Activated CD4-positive, alpha-beta T cell treated with anti-CD3 and anti-CD28 coated beads, Interleukin-2, amount 50 U/mL, for 4 hours (primary cell): ENCODE data around the gene SCN4A.
"Not testable (repeated sequence)": the region's sequence is repeated elsewhere in the genome, so short reads cannot be mapped to it uniquely, and the experiment has no call there.

Experiments used
- DNase-seq, 2 experiments: peaks; one replicate each; pipeline ENCODE4 v3.0.0-alpha.2; 2020

SCN4A gene

DNA sequence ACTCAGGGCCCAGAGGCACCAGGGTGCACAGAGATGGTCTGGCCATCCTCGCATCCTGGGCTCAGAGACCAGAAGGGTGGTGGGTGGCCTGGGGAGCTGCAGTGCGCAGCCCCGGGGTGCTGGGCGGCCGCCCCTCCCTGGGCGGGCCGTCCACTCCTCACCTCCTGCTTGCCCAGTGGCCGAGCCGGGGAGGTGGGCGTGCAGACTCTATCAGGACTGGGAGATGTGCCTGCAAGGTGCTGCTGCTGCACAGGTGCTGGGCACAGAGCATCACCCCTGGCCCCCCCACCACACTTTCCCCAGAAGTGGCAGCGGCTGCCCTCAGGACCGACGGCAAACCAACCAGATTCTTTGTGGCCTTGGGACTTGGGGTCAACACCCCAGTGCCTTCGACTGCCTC is at the start of gene SCN4A:
Gene SCN4A (minus strand): TSS at position 123 of the 400 bp plus-strand sequence. CDS start 77 bp downstream, at position 46.
- no peak for DNase-seq

DNA sequence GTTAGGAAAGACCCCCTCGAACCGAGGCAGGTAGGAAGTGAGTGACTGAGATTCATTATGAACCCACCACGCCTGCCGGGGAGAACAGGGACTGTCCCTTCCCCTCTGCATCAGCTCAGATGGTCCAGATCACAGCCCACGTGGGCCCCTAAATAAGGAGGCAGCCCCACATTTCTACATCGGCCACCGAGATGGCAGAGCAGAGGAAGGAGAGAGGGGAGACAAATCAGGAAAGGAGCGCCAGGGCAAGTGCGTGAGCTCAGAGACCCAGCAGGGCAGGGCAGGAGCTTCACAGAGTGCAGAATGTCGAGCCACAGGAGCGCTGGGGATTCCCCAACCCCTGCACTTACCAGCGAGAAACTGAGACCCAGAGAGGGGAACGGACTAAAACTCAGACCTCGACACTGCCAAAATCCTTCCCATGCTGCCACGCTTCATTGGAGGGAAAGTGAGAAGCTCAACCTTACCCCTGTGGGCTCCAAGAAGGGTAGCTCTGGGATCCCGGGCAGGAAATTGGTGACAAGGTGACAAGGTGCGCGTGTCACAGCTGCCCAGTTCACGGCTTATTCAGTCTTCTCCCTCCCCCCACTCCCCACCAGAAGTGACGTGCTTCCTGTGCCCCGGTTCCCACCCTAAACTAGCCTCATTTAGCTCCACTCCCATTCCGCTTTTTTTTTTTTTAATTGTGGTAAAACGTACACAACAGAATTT is 47.5 kb upstream of the SCN4A start, which contains the start of gene ICAM2:
Gene ICAM2 (minus strand): TSS at position 578 of the 711 bp plus-strand sequence. CDS start 13,942 bp downstream, outside the sequence.
- peak; percentile 84 to 86 for DNase-seq

DNA sequence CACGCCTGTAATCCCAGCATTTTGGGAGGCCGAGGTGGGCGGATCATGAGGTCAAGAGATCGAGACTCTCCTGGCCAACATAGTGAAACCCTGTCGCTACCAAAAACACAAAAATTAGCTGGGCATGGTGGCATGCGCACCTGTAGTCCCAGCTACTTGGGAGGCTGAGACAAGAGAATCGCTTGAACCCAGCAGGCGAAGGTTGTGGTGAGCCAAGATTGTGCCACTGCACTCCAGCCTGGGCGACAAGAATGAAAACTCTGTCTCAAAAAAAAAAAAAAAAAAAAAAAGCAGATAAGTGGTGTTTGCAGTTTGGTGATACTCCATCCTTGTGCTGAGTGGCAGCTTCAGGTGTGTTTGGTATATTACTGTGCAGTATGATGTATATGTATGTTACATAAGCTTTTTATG is 46.8 kb upstream of the SCN4A start:
- DNase-seq = not testable (repeated sequence)

DNA sequence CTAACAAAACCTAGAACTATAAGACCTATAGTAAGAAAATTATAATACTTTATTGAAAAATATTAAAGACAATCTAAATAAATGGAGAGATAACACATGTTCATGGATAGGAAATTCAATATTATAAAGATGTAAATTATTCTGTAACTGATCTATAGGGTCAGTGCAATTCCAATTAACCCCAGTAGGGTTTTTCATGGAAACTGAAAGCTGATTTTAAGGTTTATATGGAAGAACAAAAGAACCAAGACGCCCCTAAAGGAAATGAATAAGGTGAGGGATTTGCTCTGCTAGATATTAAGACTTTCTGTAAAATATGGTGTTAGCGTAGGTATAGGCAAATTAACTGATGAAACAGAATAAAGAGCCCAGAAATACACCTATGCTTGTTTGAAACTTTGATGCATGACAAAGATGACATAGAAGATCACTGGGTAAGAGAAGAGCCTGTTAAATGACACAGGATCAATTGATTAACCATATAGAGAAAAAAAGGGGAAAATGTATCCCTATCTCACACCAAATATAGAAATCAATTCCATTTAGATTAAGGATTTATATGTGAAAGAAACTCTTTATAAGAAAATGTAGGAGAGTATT is 44.8 kb upstream of the SCN4A start:
- no peak for DNase-seq

DNA sequence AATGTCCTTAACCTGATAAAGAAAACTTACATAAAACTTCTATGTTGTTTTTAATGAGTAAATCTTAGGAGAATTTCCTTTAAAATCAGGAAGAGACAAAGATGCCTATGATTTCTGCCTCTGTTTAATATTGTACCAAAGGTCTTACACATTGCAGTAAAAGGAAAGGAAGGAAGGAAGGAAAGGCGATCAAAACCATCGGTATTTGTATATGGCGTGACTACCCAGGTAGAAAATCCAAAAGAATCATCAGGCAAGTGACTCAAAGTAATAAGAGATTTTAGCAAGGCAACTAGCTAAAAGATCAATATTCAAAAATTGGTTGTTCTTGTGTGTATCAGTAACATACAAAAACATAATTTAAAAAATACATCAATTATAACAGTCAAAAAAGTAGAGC is 44.3 kb upstream of the SCN4A start:
- no peak for DNase-seq

DNA sequence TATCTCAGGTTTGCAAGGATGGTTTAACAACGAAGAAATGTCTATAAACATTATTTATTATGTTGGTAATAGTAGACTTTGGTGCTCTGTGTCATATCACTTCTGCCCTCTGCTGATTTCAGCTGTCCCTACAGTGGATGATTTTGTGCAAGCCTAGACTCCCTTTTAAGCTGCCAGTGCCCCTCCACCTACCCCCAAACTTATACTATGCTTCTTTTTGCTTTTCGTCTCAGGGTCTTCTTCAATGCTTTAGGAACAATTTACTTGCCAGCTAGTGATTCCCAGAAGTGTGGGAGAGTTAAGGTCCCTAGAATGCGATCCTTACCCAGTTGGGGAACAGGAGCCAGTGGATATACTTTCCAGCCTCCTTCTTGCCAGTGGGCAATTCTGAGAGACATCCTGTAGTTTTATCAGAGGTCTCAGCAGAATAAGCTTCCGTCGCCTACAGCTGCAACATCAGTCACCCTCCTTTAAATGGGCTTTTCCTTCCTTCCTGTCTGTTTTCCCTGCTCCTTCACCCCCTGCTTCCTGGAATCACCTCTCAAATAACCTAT is 43.6 kb upstream of the SCN4A start:
- DNase-seq = no peak

DNA sequence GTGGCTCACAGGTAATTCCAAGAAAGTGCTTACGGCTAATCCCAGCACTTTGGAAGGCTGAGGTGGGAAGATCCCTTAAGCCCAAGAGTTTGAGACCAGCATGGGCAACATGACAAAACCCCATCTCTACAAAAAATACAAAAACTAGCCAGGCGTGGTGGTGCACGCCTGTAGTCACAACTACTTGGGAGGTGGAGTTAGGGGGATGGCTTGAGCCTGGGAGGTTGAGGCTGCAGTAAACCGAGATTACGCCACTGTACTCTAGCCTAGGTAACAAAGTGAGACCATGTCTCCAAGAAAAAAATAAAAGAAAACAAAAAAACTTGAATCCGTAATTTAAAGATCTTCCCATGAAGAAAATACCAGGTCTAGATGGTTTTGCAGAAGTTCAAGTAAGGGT is 42.7 kb upstream of the SCN4A start:
- DNase-seq = no peak

DNA sequence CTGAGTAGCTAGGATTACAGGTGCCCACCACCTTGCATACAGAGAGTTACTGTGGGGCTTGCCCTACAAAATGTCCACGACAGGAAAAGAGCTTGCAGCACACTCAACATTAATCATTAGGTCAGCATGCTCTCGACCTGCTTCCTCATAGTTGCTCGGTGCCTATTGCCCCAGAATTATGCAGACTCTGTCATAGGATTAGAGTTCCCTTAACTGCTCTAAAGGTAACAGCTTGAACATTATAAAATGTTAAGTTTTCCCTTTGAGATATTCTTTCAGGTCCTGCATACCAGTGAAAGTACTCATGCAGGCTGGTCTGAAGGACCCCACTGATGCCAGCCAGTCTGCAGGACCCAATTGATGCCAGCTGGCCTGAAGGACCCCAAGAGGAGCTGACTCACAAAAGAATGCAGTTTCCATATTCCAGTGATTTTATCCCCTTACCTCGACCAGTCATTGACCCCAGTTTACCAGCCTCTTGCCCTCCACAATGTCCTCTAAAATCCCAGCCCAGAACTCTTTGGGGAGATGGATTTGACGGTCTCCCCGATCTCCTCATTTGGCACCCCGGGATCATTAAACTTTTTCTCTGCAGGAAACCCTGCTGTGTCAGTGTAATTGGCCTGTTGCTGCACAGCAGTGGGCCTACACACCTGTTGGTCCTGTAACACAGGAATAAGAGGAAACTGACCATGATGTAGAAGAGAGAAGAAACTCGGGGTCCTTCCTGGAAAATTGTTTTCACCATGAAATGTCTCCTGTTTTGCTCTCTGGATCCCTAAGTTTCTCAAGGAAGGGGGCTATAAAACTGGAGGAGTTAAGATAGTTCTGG is 37.1 kb upstream of the SCN4A start:
- no peak for DNase-seq

DNA sequence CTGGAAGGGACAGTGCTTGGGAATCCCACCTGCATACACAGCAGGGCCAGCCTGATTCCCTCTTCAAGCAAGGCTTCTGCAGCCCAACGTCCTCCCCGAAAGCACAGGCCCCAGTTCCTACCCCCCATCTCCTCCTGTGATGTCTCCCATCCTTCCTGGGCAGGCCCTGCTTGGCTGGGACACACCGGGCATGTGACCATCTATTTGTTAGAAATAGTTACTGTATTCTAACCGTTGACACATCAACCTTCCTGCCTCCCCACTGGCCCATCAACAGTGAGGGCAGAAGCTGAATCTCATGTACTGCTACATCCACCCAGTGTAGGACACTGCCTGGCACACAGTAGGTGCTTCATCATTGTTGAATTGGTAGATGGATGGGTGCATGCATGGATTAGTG is 36.1 kb upstream of the SCN4A start:
- no peak for DNase-seq

DNA sequence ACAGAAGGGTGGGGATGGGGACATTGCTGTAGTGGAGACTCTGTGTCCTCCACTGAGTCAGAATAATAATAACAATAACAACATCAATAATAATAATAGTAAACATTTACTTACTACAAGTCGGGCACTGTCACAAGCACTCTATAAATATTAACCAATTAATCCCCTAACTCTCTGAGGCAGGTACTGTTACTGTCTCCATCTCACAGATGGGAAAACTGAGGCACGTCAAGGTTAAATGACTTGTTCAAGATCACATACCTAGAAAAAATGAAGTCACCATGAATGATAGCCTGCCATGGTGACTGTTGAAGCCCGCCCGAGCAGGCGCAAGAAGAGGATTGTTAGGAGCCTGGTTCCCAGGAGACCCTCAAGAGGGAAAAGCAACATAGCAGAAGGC is 35.6 kb upstream of the SCN4A start:
- DNase-seq = no peak

DNA sequence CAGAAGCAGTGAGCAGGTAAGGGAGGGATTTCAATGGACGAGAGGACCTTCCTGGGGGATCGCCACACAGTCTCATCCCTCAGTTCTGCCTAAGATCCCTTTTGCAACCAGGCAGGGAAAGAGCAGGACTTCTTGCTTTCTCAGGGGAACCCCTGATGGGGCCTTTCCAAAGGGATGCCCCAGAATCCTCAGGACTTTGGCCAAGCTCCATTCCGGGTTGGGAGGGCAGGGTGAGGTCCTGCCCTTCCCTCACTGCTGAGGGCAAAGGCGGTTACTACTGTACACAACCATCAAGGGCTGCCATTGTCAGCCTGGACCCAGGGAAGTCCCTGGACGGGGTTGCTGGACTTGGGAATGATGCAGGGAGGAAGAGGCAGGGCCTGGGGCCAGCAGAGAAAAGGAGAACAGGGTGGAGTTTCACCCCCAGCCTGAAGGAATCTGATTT is 35.1 kb upstream of the SCN4A start:
- DNase-seq = no peak

DNA sequence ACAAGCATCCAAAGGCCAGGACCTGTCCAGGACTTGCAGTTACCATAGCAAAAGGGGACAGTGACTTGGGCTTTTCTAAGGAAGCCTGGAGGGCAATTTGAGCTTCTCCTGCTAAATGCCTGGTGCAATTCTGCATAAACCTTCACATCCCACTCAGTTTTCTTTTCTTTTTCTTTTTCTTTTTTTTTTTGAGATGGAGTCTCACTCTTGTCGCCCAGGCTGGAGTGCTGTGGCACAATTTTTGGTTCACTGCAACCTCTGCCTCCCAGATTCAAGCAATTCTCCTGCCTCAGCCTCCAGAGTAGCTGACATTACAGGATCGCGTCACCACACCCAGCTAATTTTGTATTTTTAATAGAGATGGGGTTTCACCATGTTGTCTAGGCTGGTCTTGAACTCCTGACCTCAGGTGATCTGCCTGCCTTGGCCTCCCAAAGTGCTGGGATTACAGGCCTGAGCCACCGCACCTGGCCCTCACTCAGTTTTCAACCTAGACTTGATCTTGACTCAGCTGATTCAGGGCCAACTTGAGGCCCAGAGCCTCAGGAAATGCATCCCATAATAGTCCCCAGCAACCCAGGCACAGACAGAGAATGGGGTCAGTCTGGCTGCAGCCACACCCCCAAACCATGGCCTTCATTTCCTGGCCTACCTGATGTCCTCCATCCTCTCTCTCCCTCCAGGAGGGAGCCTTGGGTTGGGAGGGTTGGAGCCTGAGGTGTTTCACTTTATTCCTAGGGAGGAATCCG is 34.5 kb upstream of the SCN4A start:
- DNase-seq = not testable (repeated sequence)

DNA sequence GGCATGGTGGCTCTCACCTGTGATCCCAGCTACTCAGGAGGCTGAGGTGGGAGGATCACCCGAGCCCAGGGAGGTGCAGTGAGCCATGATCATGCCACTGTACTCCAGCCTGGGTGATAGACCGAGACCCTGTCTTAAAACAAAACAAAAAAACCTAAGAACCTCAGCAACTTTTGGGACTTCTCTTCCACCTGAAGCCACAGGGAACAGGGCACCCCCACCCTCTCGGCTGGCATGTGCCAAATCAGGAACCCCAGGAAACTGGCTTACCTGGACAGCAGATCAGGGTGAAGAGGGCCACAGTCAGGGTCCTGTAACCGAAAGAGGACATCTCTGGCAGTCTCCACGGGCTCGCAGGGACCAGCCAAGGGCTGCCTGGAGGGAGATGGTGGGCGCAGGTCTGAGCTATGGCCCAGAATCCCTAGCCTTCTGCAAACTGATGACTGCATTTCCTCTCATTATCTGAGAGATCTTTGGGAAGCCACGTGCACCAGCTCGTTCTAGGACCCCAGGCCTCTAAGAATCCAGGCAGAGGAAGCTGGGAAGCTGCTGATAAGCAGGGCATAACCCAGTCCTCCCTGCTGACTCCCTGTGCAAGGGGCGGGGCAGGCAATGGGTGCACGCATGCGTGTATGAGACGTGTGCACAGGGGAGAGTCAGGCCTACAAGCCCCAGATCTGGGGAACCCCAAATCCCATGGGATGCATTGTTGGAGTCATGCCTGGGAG is 33.8 kb upstream of the SCN4A start:
- no peak for DNase-seq

DNA sequence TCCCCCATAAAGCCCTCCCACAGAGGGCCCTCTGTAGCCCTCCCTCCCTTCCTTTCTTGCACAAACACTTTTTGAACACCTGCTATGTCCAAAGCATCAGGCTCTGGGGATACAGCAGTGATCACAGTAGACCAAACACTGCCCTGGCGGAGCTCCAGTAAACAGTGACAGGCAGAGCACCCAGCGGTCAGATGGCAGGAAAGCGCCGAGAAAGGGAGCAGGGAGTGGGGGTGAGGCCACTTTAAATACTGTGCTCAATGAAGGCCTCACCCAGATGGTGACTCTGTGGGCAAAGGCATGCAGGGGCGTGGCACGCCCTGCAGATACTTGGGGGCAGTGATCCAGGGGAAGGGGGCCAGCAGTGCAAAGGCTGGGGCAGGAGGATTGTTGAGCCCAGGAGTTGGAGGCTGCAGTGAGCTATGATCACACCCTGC is 33.0 kb upstream of the SCN4A start:
- DNase-seq = no peak

DNA sequence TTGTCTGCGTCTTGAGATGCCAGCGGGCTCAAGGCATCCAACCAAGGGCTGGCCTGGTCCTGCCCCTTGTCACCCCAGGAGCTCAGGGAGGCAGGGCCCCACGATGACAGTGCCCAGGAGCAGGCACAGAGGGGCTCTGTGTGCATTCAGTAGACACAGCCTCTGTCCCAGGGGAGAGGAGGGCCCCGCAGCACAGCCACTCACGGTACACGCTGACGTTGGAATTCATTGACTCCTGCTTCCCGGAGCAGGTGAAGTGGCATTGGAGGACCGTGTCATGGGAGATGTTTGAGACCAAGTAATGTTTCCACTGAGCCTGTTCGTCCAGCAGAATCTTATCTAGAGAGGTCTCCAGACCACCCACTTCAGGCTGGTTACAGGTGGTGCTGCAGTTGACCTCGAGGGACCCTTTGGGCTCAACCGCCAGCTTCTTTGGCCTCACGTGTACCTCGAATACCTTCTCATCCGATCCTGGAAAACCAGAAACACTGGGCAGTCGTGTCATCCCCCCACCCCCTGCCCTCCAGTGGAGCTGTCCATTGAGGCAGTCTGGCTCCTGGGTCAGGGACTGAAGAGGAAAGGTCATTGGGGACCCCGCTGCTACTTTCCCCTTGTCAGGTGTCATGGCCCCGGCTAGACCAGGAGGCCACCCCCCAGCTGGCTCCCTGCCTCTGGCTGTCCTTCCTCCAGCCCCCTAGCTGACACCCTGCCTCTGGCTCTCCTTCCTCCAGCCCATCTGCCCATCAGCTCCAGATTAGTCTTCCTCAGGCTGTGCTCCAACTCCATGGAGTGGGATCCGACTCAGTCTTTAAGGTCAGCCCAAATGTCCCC is 32.4 kb upstream of the SCN4A start:
- no peak for DNase-seq

DNA sequence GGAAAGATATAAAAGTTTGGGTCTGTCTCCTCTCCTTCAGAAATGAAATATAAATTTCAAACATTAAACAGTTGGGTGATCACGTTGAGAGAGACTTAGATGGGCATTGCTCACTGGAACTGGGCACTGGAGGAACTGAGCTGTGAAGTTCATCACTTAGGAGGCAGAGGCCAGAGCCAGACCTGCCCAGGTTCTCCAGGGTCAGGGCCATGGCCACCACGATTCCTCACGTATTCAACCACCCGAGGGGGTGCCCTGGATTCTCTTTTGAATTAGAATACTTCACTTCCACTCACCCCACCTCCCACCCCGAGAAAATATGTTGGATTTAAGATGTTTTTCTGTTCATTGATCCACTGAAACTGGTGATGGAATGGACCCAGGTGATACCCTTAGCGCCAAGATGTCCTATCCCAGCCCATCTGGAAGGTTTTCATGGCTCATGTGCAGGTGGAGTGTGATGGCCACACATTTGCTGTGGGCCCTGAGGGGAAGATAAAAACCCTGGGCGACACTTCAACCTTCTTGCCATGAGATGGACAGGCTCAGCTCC is 31.6 kb upstream of the SCN4A start:
- no peak for DNase-seq

DNA sequence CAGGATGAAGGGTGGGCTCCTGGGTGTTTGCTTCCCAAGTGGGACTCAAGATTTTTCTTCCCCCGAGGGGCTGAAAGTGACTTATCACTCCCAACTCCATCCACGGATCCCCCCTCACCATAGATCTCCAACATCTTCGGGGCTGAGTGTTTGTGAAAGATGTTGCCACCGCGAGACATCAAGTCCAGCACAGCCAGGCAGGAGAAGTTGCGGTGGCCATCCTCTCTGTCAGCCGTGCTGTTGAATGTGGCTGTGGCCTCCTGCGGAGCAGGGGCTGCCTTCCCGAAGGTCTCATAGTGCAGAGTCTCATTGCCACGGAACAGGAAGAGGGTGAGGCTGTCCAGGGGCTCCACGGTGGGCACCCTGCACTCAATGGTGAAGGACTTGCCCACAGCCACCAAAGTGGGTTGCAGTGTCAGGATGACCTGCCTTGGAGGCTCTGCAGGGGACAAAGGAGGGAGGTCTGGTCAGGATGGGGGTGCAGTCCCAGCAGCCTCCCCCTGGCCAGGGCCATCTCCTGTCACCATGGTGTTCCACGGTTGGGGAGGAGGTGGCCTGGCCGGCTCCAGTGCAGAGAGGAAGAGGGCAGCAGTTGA is 30.9 kb upstream of the SCN4A start:
- DNase-seq = no peak

DNA sequence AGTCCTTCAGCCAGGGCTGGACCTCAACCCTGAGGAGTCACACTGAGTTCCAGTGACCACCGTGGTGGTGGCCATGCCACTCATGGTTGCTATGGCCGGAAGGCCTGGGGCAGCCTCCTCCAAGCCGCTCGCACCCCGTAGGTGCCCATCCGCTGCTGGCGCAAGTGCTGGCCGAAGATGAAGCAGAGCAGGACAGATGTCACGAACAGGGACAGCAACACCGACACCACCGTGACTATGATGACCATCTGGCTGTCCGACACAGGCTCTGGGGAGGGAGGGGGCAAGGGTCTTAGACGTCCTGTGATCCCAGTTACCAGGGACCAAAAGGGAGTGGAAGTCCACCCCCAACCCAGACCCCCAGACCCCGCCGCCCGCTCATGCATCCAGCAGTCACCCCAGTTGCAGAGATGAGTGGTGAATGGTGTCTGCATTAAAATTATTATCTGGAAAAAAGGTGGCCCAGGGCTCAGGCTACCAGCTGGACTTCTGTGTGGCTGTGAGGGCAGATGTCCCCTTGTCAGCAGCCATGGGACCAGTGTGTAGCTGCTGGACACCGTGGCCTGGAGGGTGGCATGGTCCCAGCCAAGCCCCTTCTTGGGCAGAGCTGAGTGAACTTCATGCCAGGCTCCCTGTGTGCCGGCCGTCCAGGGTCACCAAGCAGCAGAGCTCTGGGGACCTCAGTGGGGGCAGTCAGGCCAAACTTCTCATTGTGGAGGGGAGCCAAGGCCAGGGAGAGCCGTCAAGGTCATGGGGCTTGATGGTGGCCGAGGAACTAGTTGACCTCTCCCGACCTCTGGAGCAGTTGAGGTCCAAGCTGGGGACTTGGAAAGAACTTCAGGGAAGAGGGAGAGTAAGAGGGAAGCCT is 30.2 kb upstream of the SCN4A start:
- no peak for DNase-seq
